ENCODE measurements around the gene ARHGDIA.
A peak's percentile ranks its signal among the peaks of the same experiment; 100 is the strongest.

Gene ARHGDIA

DNA sequence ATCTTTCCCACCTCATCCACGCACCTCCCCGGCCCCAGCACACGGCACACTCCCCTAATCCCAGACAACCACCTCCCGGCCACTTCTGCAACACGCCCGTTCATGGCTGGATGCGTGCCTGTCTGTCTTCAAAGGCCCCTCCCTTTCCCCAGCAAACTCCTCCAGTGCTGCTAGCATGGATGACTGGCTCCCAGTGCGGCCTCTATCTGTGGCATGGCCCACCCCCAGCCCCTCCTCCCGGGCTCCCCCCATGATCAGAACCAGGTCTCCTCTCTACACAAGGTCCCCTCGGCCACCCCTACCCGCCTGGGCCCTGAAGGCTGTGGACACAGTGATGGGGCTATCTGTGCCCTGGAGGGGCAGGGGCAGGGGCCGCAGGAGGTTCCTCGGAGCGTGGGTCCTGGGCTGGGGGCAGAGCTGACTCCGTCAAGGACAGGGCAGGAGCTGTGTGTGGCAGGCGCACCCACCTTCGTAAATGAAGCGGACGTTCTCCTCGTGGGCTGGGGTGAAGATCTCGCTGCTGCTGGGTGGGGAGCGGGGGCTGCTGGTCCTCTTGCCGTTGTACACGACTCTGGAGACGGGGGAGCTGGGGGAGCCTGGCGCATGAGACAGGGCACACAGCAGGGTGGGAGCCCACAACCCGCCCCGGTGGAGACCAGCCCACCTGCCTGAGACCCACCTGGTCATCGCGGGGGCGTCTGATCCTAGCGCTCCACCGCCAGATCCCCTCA is 47.2 kb downstream of the ARHGDIA start:
- DNase-seq (ENCODE audit: low spot score) = no peak

DNA sequence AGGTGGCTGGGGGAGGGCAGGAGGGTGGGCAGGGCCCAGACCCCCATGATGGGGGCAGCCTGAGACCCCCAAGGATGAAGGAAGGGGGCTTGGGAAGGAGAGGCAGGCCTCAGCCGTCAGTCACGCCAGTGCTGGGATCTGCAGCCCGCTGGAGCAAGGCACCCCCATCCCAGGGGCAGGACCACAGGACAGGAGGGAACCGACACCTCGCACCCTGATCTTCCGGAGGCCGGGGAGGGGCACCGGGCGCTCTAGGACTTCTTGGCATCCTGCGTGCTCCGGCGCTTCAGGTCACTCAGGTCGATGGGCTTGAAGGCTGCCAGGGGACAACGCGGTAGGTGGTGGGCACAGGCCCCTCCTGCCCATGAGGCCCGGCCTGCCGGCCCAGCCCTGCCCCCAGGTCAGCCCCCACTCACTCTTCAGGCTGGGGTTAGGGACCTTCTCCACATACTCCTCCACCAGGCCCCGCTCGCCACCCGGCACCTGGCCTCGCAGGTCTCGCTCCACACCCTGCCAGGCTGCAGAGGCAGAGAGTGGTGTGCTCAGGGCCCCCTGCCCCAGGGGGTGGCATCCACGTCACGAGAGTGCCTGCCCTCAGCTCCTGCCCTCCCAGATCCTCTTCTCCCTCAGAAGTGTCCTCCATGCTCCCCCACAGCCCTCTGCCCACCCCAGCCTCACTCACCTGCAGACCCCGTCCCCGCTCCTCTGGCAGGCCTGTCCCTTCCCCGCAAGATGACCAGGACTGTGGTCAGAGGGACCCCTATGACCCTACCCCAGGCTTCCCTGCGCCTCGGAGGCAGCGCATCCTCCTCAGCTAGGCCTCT is 47.9 kb downstream of the ARHGDIA start:
- DNase-seq (ENCODE audit: low spot score) = no peak

DNA sequence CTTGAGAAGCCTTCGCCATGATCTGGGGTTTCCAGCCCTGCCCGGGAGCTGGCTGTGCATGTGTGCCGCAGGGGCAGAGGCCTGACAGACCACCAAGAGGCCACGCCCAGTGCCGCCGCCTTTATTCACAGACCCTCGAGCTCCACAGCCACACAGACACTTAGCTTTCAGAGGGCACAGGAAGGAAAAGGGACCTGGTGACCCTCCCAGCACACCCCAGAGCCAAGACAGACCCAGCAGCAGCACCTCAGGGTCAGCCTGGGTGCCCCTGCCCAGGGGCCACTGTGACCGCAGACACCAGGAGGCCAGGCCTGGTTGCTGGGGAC is 48.9 kb downstream of the ARHGDIA start:
- DNase-seq (ENCODE audit: low spot score) = no peak

DNA sequence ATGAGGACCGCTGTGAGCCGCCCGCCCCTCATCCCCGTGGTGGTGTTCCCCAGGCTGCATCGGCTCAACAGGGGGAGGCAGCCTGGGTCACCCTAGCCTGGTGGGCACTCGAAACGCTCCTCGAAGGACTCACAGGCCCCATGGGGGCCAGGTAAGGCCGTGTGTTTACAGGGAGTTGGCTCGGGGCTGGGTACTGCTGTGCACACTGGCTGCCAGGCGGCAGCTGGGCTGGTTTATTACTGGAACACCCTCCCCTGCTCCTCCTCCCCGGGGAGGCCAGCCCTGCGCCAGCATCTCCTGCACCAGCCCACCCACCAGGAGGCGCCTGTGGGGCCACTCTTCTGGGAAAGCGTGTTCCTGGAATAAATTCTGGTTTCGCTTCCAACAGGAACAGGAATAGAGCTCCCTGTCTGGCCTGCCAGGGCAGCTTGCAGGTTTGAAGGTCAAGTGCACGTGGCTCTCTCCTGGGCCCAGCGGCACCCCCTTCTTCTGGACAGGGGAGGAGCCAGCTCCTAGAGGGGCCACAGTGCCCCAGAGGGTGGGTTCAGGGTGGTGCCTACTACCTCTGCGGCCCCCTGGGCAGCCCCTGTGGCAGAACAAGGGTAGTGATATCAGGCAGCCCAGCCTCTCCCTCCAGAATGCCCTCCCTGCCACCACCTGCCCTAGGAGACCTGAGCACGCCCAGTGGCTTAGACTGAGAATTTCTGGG is 49.4 kb downstream of the ARHGDIA start:
- DNase-seq (ENCODE audit: low spot score) = peak; percentile 72

DNA sequence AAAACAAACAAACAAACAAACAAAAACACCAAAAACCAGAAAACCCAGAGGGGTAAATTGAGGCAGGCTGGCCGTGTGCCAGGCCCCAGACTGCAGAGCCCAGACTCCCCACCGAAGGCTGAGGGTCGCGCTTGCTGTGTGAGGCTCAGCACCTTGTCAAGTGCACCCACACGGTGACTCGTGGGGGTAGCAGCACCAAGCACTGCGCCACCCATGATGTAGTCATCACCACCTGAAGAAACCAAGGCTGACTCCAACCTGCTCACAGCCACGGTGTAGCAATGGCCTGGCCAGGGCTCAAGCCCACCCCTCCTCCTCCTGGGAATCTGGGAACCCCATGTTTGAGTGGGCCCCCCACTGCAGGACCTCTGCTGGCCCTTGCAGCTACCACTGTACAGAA is 50.0 kb downstream of the ARHGDIA start:
- DNase-seq (ENCODE audit: low spot score) = no peak

DNA sequence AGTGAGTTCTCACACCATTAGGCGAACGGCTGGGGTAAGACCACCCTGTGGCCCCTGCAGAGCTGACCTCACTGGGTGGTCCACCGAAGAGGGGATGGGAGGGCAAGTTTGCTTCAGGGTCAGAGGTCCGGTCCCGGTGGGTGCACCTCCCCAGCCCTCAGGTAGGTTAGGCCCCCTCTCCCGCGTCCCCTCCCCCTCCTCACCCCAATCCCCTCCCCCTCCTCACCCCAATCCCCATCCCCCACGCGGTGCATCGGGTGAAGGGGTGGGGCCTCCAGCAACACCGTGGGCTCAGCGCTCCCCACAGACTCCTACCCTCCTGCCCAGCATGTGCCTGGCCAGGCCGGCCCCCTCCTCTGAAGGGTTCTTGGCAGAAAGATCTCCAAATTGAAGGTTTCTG is 51.4 kb downstream of the ARHGDIA start:
- no peak for DNase-seq (ENCODE audit: low spot score)

DNA sequence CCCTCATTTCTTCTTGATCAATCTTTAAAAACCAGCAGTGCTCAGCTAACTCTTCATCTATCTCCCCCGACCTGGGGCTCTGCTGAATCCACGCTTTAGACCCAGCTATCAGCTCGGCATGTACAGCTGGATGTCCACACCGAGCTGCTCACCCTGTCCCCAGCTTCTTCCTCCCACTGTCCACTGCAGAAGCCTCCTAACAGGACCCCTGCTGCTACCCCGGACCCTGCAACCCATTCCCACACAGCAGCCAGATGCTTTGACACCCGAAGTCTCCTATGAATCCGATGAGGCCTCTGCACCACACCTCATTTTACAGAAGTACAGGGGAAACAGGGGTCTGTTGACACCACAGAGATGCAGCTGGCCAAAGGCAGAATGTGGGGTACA is 53.4 kb downstream of the ARHGDIA start:
- no peak for DNase-seq (ENCODE audit: low spot score)

Measured in AG20443 (cell line).